ENCODE results near the gene NOXA1. TPM values are rescaled to one million over a fixed set of nuclear protein-coding genes. Genes with fewer than 3 reads are reported as not detected.

NOXA1 gene
- total RNA-seq, 5 donors from 2014 or later (not counting 1 experiment from before 2014, with no cell fraction given): 6.4 to 11.7 (median 8.1) TPM

GRCh38 chr9:137416006-137416562 is 7.1 kb upstream of the NOXA1 start:
- H3K36me3 ChIP-seq (ENCODE audit: control insufficient read depth in 2 of 2, extremely low read depth in 1 of 2, insufficient read depth in 1 of 2, low read length in 1 of 2): no peaks in the 10 kb centered on the region
- H3K27me3 ChIP-seq (replicated peaks in 1 of 2; ENCODE audit: control insufficient read depth in 2 of 2, extremely low read depth in 1 of 2, insufficient read depth in 2 of 2, low read length in 1 of 2): peaks cover 0 to 3% of the 10 kb centered on the region in 2 experiments
- no peak overlapping the region for H3K4me3 ChIP-seq (ENCODE audit: control insufficient read depth in 1 of 2, extremely low read depth in 1 of 2, low read length in 1 of 2)
- ChIA-PET POLR2A (no interaction called here), CTCF (no interaction called here)
- ATAC-seq (replicated peaks in 1 of 4): no peak
- H3K4me1 ChIP-seq (ENCODE audit: control insufficient read depth in 1 of 2, extremely low read depth in 1 of 2, insufficient read depth in 2 of 2, low read length in 2 of 2): peaks cover 0 to 22% of the 10 kb centered on the region in 2 experiments
- Mint-ChIP-seq H3K36me3 (no peaks in the 10 kb centered on the region), H3K4me1 (peaks cover 5 to 15% (median 15%) of the 10 kb centered on the region in 3 donors), H3K9me3 (no peaks in the 10 kb centered on the region), H3K27me3 (no peaks in the 10 kb centered on the region), H3K27ac (no peak overlapping the region), H3K4me3 (peak overlapping the region in 2 of 3 donors; percentile 6 to 35)
- DNase-seq: no peak
- H3K9me3 ChIP-seq: no peaks in the 10 kb centered on the region
- no peak overlapping the region for H3K27ac ChIP-seq (ENCODE audit: low read length)
- 97% methylated on average over 13 of the region's 23 CpGs for WGBS (ENCODE audit: insufficient coverage)

DNA sequence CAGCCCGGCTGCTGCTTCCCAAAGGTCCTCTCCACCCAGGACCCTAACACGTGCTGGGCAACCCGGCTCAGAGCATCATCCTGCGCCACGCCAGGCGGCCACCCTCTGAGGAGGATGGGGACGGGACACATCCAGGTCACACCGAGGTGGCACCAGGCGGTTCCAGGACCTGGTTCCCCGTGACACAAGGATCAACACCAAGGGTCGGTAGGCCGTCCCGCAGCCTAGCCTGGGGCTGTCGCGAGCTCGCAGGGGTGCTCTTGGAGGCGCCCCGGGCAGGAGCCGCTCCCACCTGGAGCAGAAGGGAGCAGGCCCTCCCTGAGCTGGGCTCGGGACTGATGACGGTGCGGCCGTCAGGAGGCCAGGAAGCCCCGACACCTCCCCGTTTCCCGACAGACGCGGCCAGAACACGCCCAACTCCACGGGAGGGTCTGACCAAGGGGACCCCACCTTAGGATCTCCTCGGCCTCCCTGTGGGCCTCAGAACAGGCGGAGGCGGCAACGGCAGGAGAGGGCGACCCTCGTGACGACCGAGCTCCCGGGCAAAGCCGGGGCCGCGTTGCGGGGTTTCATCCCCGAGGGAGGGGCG is 6.5 kb upstream of the NOXA1 start:
- H3K4me3 Mint-ChIP-seq: peak overlapping the region in 1 of 3 donors; percentile 57
- peaks cover 5 to 18% (median 14%) of the 10 kb centered on the region in 3 donors for H3K4me1 Mint-ChIP-seq
- Histone ChIP-seq H3K4me3 (ENCODE audit: control insufficient read depth in 1 of 2, extremely low read depth in 1 of 2, low read length in 1 of 2) (no peak overlapping the region), H3K27me3 (replicated peaks in 1 of 2; ENCODE audit: control insufficient read depth in 2 of 2, extremely low read depth in 1 of 2, insufficient read depth in 2 of 2, low read length in 1 of 2) (no peaks in the 10 kb centered on the region), H3K4me1 (ENCODE audit: control insufficient read depth in 1 of 2, extremely low read depth in 1 of 2, insufficient read depth in 2 of 2, low read length in 2 of 2) (peaks cover 0 to 20% of the 10 kb centered on the region in 2 experiments), H3K36me3 (ENCODE audit: control insufficient read depth in 2 of 2, extremely low read depth in 1 of 2, insufficient read depth in 1 of 2, low read length in 1 of 2) (no peaks in the 10 kb centered on the region), H3K9me3 (no peaks in the 10 kb centered on the region), H3K27ac (ENCODE audit: low read length) (no peak overlapping the region)
- 96% methylated on average over 42 of the region's 45 CpGs for WGBS (ENCODE audit: insufficient coverage)
- no peaks in the 10 kb centered on the region for H3K9me3 Mint-ChIP-seq
- DNase-seq (no peak), ATAC-seq (replicated peaks in 1 of 4) (no peak)
- H3K27me3 Mint-ChIP-seq: no peaks in the 10 kb centered on the region
- H3K27ac Mint-ChIP-seq: no peak overlapping the region
- H3K36me3 Mint-ChIP-seq: no peaks in the 10 kb centered on the region
- ChIA-PET POLR2A (no interaction called here), CTCF (no interaction called here)

DNA sequence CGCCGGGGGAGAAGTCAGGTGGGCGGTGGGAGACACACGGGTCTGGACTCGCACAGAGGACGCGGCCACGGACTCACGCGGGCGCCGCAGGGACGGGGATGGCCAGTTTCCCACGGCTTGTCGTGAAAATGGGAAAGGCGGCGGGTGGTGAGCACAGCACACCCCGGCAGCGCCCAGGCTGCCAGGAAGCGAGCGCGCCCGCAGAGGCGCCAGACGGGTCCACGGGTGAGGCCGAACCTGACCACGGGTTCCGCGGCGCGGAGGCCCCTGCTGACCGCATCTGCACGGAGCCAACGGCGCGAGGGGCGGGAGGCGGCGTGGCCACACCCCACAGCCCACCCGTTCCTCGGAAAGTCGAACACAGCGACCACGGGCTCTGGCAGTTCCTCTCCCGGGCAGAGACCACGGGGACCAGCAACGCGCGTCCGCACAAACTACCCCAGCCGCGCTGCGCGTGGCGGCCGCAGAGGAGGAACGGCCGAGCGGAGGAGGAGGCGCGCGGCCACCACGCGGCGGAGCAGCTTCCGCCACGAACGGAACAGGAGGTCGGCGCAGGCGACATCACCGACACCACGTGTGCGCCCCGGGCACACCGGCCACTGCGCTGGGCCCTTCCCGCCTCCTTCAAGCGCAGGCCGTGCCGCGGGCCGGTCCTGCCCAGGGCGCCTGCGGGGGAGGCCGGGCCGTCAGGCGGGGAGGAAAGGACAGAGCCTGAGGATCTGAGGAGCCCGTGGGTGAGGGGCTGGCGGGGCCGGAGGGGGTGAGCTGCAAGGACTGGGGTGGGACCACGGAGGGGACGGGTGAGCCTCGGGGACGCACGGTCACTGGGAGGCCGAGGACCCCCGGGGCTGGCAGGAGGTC is 5.8 kb upstream of the NOXA1 start:
- Mint-ChIP-seq H3K36me3 (no peaks in the 10 kb centered on the region), H3K27me3 (no peaks in the 10 kb centered on the region), H3K4me1 (peaks cover 5 to 25% (median 20%) of the 10 kb centered on the region in 3 donors), H3K27ac (no peak overlapping the region), H3K9me3 (no peaks in the 10 kb centered on the region), H3K4me3 (peak overlapping the region; percentile 47 to 66 (median 57))
- H3K4me3 ChIP-seq (ENCODE audit: control insufficient read depth in 1 of 2, extremely low read depth in 1 of 2, low read length in 1 of 2): peak overlapping the region in 1 of 2 donors; percentile 32
- peaks cover 3 to 21% of the 10 kb centered on the region in 2 experiments for H3K4me1 ChIP-seq (ENCODE audit: control insufficient read depth in 1 of 2, extremely low read depth in 1 of 2, insufficient read depth in 2 of 2, low read length in 2 of 2)
- CTCF ChIA-PET: no interaction called here
- H3K27ac ChIP-seq (ENCODE audit: low read length): no peak overlapping the region
- no peaks in the 10 kb centered on the region for H3K9me3 ChIP-seq
- WGBS (ENCODE audit: insufficient coverage): 76% methylated on average over 76 of the region's 99 CpGs
- DNase-seq (peak in 1 of 35 experiments; percentile 26), ATAC-seq (replicated peaks in 1 of 4) (peak; percentile 27 to 63 (median 47))
- POLR2A ChIA-PET: no interaction called here
- no peaks in the 10 kb centered on the region for H3K27me3 ChIP-seq (replicated peaks in 1 of 2; ENCODE audit: control insufficient read depth in 2 of 2, extremely low read depth in 1 of 2, insufficient read depth in 2 of 2, low read length in 1 of 2)
- no peaks in the 10 kb centered on the region for H3K36me3 ChIP-seq (ENCODE audit: control insufficient read depth in 2 of 2, extremely low read depth in 1 of 2, insufficient read depth in 1 of 2, low read length in 1 of 2)

DNA sequence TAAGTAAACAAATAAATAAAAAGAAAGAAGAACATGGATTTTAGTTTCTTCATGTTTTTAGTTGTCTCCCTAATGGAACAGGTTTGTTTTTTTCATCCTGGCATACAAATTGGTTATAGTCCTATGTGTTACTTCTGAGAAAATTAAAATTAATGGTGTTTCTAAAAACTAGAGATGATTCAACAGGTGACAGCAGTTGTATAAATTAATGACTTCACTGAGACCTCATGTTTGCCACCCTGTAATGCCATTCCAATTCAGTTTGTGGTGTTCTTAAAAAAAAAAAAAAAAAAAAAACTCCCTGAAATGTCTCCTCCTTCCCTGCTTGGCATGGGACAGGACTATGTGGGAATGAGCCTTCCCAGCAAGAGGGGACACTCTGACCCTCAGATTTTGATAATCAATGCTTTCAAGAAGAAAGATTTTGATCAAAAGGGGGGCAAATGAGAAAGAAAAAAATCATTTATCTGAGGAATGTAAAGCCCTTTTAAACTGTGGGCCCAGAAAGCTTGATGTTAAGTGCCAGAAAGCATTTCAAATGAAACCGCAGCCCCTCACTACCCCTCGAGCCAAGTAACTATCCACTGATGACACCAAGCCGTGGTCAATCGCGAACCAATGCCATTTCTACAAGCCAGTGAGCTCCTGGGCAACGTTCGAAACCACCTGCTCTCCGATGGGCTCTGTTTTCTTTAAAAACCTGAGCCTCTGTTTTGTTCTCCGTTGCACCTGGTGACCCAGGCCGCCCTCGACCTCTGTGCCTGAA is 1.2 kb upstream of the NOXA1 start:
- Histone ChIP-seq H3K4me1 (ENCODE audit: control insufficient read depth in 1 of 2, extremely low read depth in 1 of 2, insufficient read depth in 2 of 2, low read length in 2 of 2) (peaks cover 3 to 26% of the 10 kb centered on the region in 2 experiments), H3K27ac (ENCODE audit: low read length) (no peak overlapping the region), H3K36me3 (ENCODE audit: control insufficient read depth in 2 of 2, extremely low read depth in 1 of 2, insufficient read depth in 1 of 2, low read length in 1 of 2) (no peaks in the 10 kb centered on the region), H3K4me3 (ENCODE audit: control insufficient read depth in 1 of 2, extremely low read depth in 1 of 2, low read length in 1 of 2) (peak overlapping the region; percentile 56 to 58), H3K27me3 (replicated peaks in 1 of 2; ENCODE audit: control insufficient read depth in 2 of 2, extremely low read depth in 1 of 2, insufficient read depth in 2 of 2, low read length in 1 of 2) (no peaks in the 10 kb centered on the region), H3K9me3 (no peaks in the 10 kb centered on the region)
- WGBS (ENCODE audit: insufficient coverage): 12% methylated on average over 11 of the region's 11 CpGs
- ChIA-PET POLR2A (no interaction called here), CTCF (interaction anchor here in 1 of 2 donors (1.0 kb wide), 1 partner anchor 104 kb away, joined by 3 read pairs; no protein-coding TSS in a partner anchor)
- Mint-ChIP-seq H3K4me1 (peaks cover 5 to 20% (median 14%) of the 10 kb centered on the region in 3 donors), H3K4me3 (peak overlapping the region; percentile 75 to 80 (median 80)), H3K27me3 (no peaks in the 10 kb centered on the region), H3K36me3 (no peaks in the 10 kb centered on the region), H3K9me3 (no peaks in the 10 kb centered on the region), H3K27ac (peak overlapping the region; percentile 58 to 80)
- ATAC-seq (replicated peaks in 1 of 4) (no peak), DNase-seq (no peak)

GRCh38 chr9:137423514-137424291 is 510 bp downstream of the NOXA1 start:
- H3K4me3 ChIP-seq (ENCODE audit: control insufficient read depth in 1 of 2, extremely low read depth in 1 of 2, low read length in 1 of 2): peak overlapping the region; percentile 23 to 31
- H3K27ac ChIP-seq (ENCODE audit: low read length): no peak overlapping the region
- POLR2A ChIA-PET: interaction anchor here in 1 of 2 donors (0.5 kb wide), 1 partner anchor 101 kb away, joined by 3 read pairs; no protein-coding TSS in a partner anchor
- no peaks in the 10 kb centered on the region for H3K36me3 ChIP-seq (ENCODE audit: control insufficient read depth in 2 of 2, extremely low read depth in 1 of 2, insufficient read depth in 1 of 2, low read length in 1 of 2)
- DNase-seq (peak in 2 of 35 experiments; percentile 20 to 30), ATAC-seq (replicated peaks in 1 of 4) (peak in 3 of 4 experiments; percentile 54 to 62 (median 58))
- 9% methylated on average over 66 of the region's 77 CpGs for WGBS (ENCODE audit: insufficient coverage)
- H3K27ac Mint-ChIP-seq: no peak overlapping the region
- CTCF ChIA-PET: interaction anchor here in 1 of 2 donors (0.6 to 1.3 kb wide), 6 partner anchors 21 to 128 kb away, joined by 3 to 4 read pairs (median 4); partner anchors contain the start of gene MRPL41
- H3K27me3 ChIP-seq (replicated peaks in 1 of 2; ENCODE audit: control insufficient read depth in 2 of 2, extremely low read depth in 1 of 2, insufficient read depth in 2 of 2, low read length in 1 of 2): no peaks in the 10 kb centered on the region
- H3K9me3 ChIP-seq: no peaks in the 10 kb centered on the region
- H3K4me1 Mint-ChIP-seq: peaks cover 0 to 20% (median 14%) of the 10 kb centered on the region in 3 donors
- H3K4me1 ChIP-seq (ENCODE audit: control insufficient read depth in 1 of 2, extremely low read depth in 1 of 2, insufficient read depth in 2 of 2, low read length in 2 of 2): peaks cover 3 to 20% of the 10 kb centered on the region in 2 experiments
- H3K4me3 Mint-ChIP-seq: peak overlapping the region in 2 of 3 donors; percentile 71 to 75
- H3K27me3 Mint-ChIP-seq: no peaks in the 10 kb centered on the region
- H3K36me3 Mint-ChIP-seq: no peaks in the 10 kb centered on the region
- H3K9me3 Mint-ChIP-seq: no peaks in the 10 kb centered on the region
